Thyroid gland (tissue), 4 donors: ENCODE data around the gene TUBGCP2. TPM values are rescaled to one million over a fixed set of nuclear protein-coding genes. Genes with fewer than 3 reads are reported as not detected.
A peak's percentile ranks its signal among the peaks of the same experiment; 100 is the strongest.

Source experiments
- DNase-seq, 2 donors: peaks; one replicate each; pipeline ENCODE4 v3.0.0-alpha.2; 2019
- H3K27ac ChIP-seq, 3 donors: fragments of 200-600 bp; sonication (generic); 1 replicate in 2 of 3; 2 replicates in 1 of 3; pipeline ENCODE4 v1.5.1; 2016 to 2019; ENCODE audit warnings: mild to moderate bottlenecking in 1 of 3, moderate library complexity in 1 of 3
- H3K27me3 ChIP-seq: fragments of 200-600 bp; sonication (generic); one replicate; pipeline ENCODE4 v1.5.1; 2019
- H3K36me3 ChIP-seq, 2 donors: fragments of 200-600 bp; sonication (generic); one replicate each; pipeline ENCODE4 v1.5.1; 2016 to 2019
- H3K4me1 ChIP-seq, 2 donors: fragments of 200-600 bp; sonication (generic); one replicate each; pipeline ENCODE4 v1.5.1; 2017 to 2019
- H3K4me3 ChIP-seq, 3 donors: fragments of 200-600 bp; sonication (generic); replicated peaks in 1 of 3; 1 replicate in 2 of 3; 2 replicates in 1 of 3; pipeline ENCODE4 v1.5.1; 2016; ENCODE audit warnings: mild to moderate bottlenecking in 1 of 3
- H3K9me3 ChIP-seq: fragments of 200-600 bp; sonication (generic); one replicate; pipeline ENCODE4 v1.5.1; 2017
- CTCF ChIP-seq, 6 experiments: fragments of 200-600 bp in 3 of 6; fragments of 450-650 bp in 3 of 6; sonication (generic) in 3 of 6; IDR thresholded peaks; one replicate each; pipeline ENCODE4 v1.5.1; 2016 to 2019; ENCODE audit warnings: antibody characterized with exemption in 6 of 6, mild to moderate bottlenecking in 2 of 6, inconsistent platforms in 1 of 6, moderate library complexity in 1 of 6
- POLR2A ChIP-seq, 2 donors: fragments of 450-650 bp; IDR thresholded peaks; one replicate each; pipeline ENCODE4 v1.6.1; 2017; ENCODE audit warnings: antibody characterized with exemption in 2 of 2, mild to moderate bottlenecking in 2 of 2, moderate library complexity in 1 of 2
- WGBS, 2 donors: methylation state at CpG; one replicate each; pipeline ENCODE4 v1.1.5; 2017; 5-methylcytosine and 5-hydroxymethylcytosine counted together
- intact Hi-C: fragments of 100-400 bp; cut with DNase I; formaldehyde crosslinking; loops from one replicate; pipeline ENCODE4 v1.15.1; 2023
- total RNA-seq, 4 donors: library from RNA; depleted of rRNA; stranded (reverse); fragments of >200 nt; gene quantifications; one replicate each; pipeline ENCODE4 v1.2.3, GENCODE V29; 2016

TUBGCP2 gene
- total RNA-seq, 4 donors from 2014 or later, result 56.5 to 73.3 (median 62.9) TPM

- 69 to 73% methylated on average over 7 to 12 of the region's 12 CpGs for WGBS, 2 donors
- DNase-seq, result no peak
- H3K9me3 ChIP-seq, result no peaks in the 10 kb centered on the region
- intact Hi-C loops, result no loop called here
- no peak overlapping the region for H3K4me3 ChIP-seq
- peaks cover 17 to 42% of the 10 kb centered on the region in 2 donors for H3K4me1 ChIP-seq
- H3K27ac ChIP-seq, result no peak overlapping the region
- no peak for TF ChIP-seq POLR2A (IDR thresholded peaks at IDR 0.05)
- TF ChIP-seq CTCF (IDR thresholded peaks at IDR 0.05), result no peak
- H3K27me3 ChIP-seq, result no peaks in the 10 kb centered on the region
- no peaks in the 10 kb centered on the region for H3K36me3 ChIP-seq
Measured at GRCh38 chr10:133259602-133259989, 49.1 kb downstream of the TUBGCP2 start.

GRCh38 chr10:133258818-133259601, 49.7 kb downstream of the TUBGCP2 start:
- H3K9me3 ChIP-seq, result no peaks in the 10 kb centered on the region
- intact Hi-C loops, result no loop called here
- peak; percentile 22 to 40 for DNase-seq
- H3K27me3 ChIP-seq, result no peaks in the 10 kb centered on the region
- peaks cover 17 to 42% of the 10 kb centered on the region in 2 donors for H3K4me1 ChIP-seq
- TF ChIP-seq CTCF (IDR thresholded peaks at IDR 0.05) (no peak), POLR2A (IDR thresholded peaks at IDR 0.05) (no peak)
- no peaks in the 10 kb centered on the region for H3K36me3 ChIP-seq
- H3K4me3 ChIP-seq, result no peak overlapping the region
- peak overlapping the region in 2 of 3 donors; percentile 36 to 41 for H3K27ac ChIP-seq
- 53 to 75% methylated on average over 14 to 21 of the region's 24 CpGs for WGBS, 2 donors

- Histone ChIP-seq H3K27me3 (no peaks in the 10 kb centered on the region), H3K9me3 (no peaks in the 10 kb centered on the region), H3K36me3 (no peaks in the 10 kb centered on the region), H3K4me3 (no peak overlapping the region), H3K4me1 (peaks cover 17 to 42% of the 10 kb centered on the region in 2 donors), H3K27ac (peak overlapping the region; percentile 1 to 49 (median 36))
- 27 to 70% methylated on average over 2 to 5 of the region's 21 CpGs for WGBS, 2 donors
- peak; percentile 85 to 87 for DNase-seq
- intact Hi-C loops, result no loop called here
- TF ChIP-seq POLR2A (IDR thresholded peaks at IDR 0.05) (no peak), CTCF (IDR thresholded peaks at IDR 0.05) (no peak)
Measured at GRCh38 chr10:133258066-133258817, 50.4 kb downstream of the TUBGCP2 start.

- WGBS, 2 donors, result 1 to 6% methylated on average over 11 to 12 of the region's 27 CpGs
- intact Hi-C loops, result no loop called here
- peak; percentile 66 to 69 for DNase-seq
- H3K4me3 ChIP-seq, result no peak overlapping the region
- H3K9me3 ChIP-seq, result no peaks in the 10 kb centered on the region
- no peaks in the 10 kb centered on the region for H3K36me3 ChIP-seq
- peaks cover 17 to 41% of the 10 kb centered on the region in 2 donors for H3K4me1 ChIP-seq
- H3K27ac ChIP-seq, result peak overlapping the region in 2 of 3 donors; percentile 8 to 49
- no peak for TF ChIP-seq POLR2A (IDR thresholded peaks at IDR 0.05)
- TF ChIP-seq CTCF (IDR thresholded peaks at IDR 0.05), result peak in 4 of 6 experiments; percentile 11 to 43 (median 31)
- H3K27me3 ChIP-seq, result no peaks in the 10 kb centered on the region
Measured at GRCh38 chr10:133257489-133258065, 51.1 kb downstream of the TUBGCP2 start.
